Rectal smooth muscle tissue (tissue), 1 donor: ENCODE results near the gene SCYL2.
"Not testable (repeated sequence)": the region's sequence is repeated elsewhere in the genome, so short reads cannot be mapped to it uniquely, and the experiment has no call there.

Experiments used
- H3K27ac ChIP-seq: one replicate; pipeline ENCODE4 v1.7.0; 2013; ENCODE audit warnings: low read depth, low read length, inconsistent platforms
- H3K27me3 ChIP-seq: one replicate; pipeline ENCODE4 v1.7.0; 2013; ENCODE audit warnings: low read length; ENCODE audit not compliant: control insufficient read depth, insufficient read depth
- H3K36me3 ChIP-seq: one replicate; pipeline ENCODE4 v1.7.0; 2013; ENCODE audit warnings: low read length; ENCODE audit not compliant: control insufficient read depth, insufficient read depth
- H3K4me1 ChIP-seq: one replicate; pipeline ENCODE4 v1.7.0; 2013; ENCODE audit warnings: low read length; ENCODE audit not compliant: control insufficient read depth, insufficient read depth
- H3K4me3 ChIP-seq: one replicate; pipeline ENCODE4 v1.7.0; 2013; ENCODE audit warnings: low read length
- H3K9ac ChIP-seq: one replicate; pipeline ENCODE4 v1.7.0; 2013; ENCODE audit warnings: low read length

The SCYL2 gene

DNA sequence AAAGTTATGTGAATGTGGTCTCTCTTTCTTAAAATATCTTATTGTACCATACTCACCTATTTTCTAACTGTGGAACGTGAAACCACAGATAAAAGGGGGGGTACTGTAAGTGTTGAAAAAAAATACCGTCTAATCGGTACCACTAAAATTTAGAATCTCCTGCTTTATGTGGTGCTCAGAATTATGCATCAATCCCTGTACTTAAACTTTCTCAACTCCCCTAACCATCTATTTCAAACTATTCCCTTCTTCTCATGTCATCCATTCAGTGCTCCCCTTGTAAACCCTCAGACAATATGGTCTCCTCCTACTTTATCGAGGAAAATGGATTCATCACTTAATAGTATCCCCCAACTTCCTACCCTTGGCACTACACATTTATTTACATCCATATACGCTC lies 23.8 kb upstream of the SCYL2 start:
- Histone ChIP-seq H3K4me1 (no peaks in the 10 kb centered on the region), H3K36me3 (no peaks in the 10 kb centered on the region), H3K27ac (no peak overlapping the region), H3K9ac (no peak overlapping the region), H3K27me3 (no peaks in the 10 kb centered on the region), H3K4me3 (no peak overlapping the region)

- H3K36me3 ChIP-seq, result no peaks in the 10 kb centered on the region
- no peak overlapping the region for H3K9ac ChIP-seq
- no peaks in the 10 kb centered on the region for H3K27me3 ChIP-seq
Measured at GRCh38 chr12:100247765-100248164, 19.2 kb upstream of the SCYL2 start.

GRCh38 chr12:100248886-100249285 lies 18.1 kb upstream of the SCYL2 start:
- Histone ChIP-seq H3K9ac (no peak overlapping the region), H3K4me1 (no peaks in the 10 kb centered on the region), H3K4me3 (no peak overlapping the region), H3K27me3 (no peaks in the 10 kb centered on the region), H3K36me3 (no peaks in the 10 kb centered on the region), H3K27ac (no peak overlapping the region)

More at GRCh38 chr12:100247765-100248164, 19.2 kb upstream of the SCYL2 start:
- Histone ChIP-seq H3K4me1 (no peaks in the 10 kb centered on the region), H3K4me3 (no peak overlapping the region), H3K27ac (no peak overlapping the region)

DNA sequence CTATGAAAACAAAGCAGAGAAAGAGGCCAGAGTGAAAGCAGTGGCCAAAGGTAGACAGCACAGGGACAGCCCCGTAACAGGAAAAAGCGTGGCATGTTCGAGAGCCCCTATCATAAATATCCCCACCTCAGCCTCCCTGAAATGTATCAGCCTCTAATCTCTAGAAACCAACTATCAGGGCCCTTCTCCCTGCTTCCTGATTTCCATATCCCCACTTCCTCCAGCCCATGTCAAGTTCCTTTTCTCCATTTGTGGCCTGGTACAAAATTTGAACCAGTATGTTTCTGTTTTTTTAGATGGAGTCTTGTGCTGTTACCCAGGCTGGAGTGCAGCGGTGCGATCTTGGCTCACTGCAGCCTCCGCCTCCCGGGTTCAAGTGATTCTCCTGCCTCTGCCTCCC lies 17.0 kb upstream of the SCYL2 start:
- no peaks in the 10 kb centered on the region for H3K4me1 ChIP-seq
- H3K4me3 ChIP-seq, result no peak overlapping the region
- H3K36me3 ChIP-seq, result no peaks in the 10 kb centered on the region
- no peaks in the 10 kb centered on the region for H3K27me3 ChIP-seq
- H3K9ac ChIP-seq, result no peak overlapping the region
- no peak overlapping the region for H3K27ac ChIP-seq

DNA sequence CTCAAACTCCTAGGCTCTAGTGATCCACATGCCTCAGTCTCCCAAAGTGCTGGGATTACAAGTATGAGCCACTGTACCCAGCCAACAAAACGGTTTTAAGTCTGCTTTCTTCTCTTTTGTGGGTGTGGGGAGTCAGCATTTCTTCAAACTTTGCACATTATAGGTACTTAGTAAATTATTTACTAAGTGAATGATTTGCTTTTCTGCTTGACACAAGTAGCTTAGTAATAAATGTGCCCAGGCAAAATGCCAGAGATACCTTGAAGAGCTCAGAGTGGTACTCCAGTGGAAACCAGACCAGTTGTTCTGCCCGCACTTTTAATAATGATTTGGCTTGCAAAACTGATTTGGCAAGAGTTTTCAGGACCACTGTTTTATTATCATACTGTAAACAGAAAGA lies 15.1 kb upstream of the SCYL2 start:
- Histone ChIP-seq H3K27ac (no peak overlapping the region), H3K9ac (no peak overlapping the region), H3K4me3 (no peak overlapping the region), H3K36me3 (no peaks in the 10 kb centered on the region), H3K27me3 (no peaks in the 10 kb centered on the region), H3K4me1 (no peaks in the 10 kb centered on the region)

DNA sequence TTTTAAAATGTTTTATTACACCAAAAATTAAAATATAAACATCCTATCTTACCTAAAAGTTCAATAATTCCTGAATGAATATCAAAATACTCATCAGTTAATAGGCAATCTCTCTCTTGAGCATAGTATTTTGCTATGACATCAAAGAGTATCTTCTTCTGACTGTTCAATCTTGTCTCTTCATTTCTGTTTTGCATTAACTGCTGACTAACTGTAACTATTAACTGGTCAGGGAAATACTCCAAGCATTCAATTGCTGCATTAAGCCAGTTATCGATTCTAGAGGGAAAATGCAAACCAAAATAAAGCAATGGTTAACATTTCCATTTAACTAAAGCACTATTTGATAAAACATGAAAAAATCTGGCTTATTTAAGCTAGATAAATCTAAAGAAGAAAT lies 13.5 kb upstream of the SCYL2 start:
- H3K4me3 ChIP-seq, result no peak overlapping the region
- H3K36me3 ChIP-seq, result no peaks in the 10 kb centered on the region
- no peaks in the 10 kb centered on the region for H3K4me1 ChIP-seq
- H3K27ac ChIP-seq, result no peak overlapping the region
- H3K27me3 ChIP-seq, result no peaks in the 10 kb centered on the region
- no peak overlapping the region for H3K9ac ChIP-seq

DNA sequence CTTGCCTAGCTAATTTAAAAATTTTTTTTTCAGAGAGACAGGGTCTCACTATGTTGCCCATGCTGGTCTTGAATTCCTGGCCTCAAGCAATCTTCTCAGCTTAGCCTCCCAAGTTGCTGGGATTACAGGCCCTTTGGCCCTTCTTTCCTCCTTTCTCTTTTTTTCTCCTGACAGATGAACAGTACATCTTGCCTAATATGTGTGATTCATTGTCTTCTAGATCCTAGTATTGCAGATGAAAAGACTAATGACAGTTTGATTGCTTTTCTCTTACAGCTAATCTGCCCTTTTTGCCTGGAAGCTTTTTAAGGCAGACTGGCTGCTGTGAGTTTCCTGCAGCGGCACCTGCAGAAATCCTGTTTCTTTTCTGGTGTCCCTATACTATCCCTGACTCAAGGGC lies 12.1 kb upstream of the SCYL2 start:
- H3K4me1 ChIP-seq, result no peaks in the 10 kb centered on the region
- no peak overlapping the region for H3K9ac ChIP-seq
- H3K4me3 ChIP-seq, result no peak overlapping the region
- no peak overlapping the region for H3K27ac ChIP-seq
- H3K27me3 ChIP-seq, result no peaks in the 10 kb centered on the region
- no peaks in the 10 kb centered on the region for H3K36me3 ChIP-seq

- Histone ChIP-seq H3K4me1 (no peaks in the 10 kb centered on the region), H3K27me3 (no peaks in the 10 kb centered on the region), H3K4me3 (no peak overlapping the region), H3K36me3 (no peaks in the 10 kb centered on the region), H3K9ac (no peak overlapping the region), H3K27ac (no peak overlapping the region)
Measured at GRCh38 chr12:100258127-100258526, 8.8 kb upstream of the SCYL2 start.

GRCh38 chr12:100263131-100263530 lies 3.8 kb upstream of the SCYL2 start:
- H3K27ac ChIP-seq, result no peak overlapping the region
- H3K4me1 ChIP-seq, result peaks cover 3% of the 10 kb centered on the region
- H3K4me3 ChIP-seq, result no peak overlapping the region
- H3K27me3 ChIP-seq, result no peaks in the 10 kb centered on the region
- H3K9ac ChIP-seq, result no peak overlapping the region
- no peaks in the 10 kb centered on the region for H3K36me3 ChIP-seq

- H3K27ac ChIP-seq, H3K4me3 ChIP-seq, H3K36me3 ChIP-seq, H3K27me3 ChIP-seq, H3K9ac ChIP-seq: not testable (repeated sequence)
- peaks cover 14% of the 10 kb centered on the region for H3K4me1 ChIP-seq
Measured at GRCh38 chr12:100265107-100265506, 1.9 kb upstream of the SCYL2 start.

GRCh38 chr12:100265732-100266584 lies 1.0 kb upstream of the SCYL2 start:
- Histone ChIP-seq H3K9ac (no peak overlapping the region), H3K27ac (peak overlapping the region; percentile 93), H3K36me3 (no peaks in the 10 kb centered on the region), H3K4me3 (peak overlapping the region; percentile 81), H3K4me1 (peaks cover 14% of the 10 kb centered on the region), H3K27me3 (no peaks in the 10 kb centered on the region)

- no peaks in the 10 kb centered on the region for H3K27me3 ChIP-seq
- no peaks in the 10 kb centered on the region for H3K36me3 ChIP-seq
- H3K27ac ChIP-seq, result peak overlapping the region; percentile 93
- peaks cover 14% of the 10 kb centered on the region for H3K4me1 ChIP-seq
- H3K4me3 ChIP-seq, result peak overlapping the region; percentile 81
- H3K9ac ChIP-seq, result peak overlapping the region; percentile 22
Measured at GRCh38 chr12:100266585-100266834, 467 bp upstream of the SCYL2 start.

GRCh38 chr12:100267603-100268281 lies 765 bp downstream of the SCYL2 start:
- no peaks in the 10 kb centered on the region for H3K27me3 ChIP-seq
- H3K36me3 ChIP-seq, result no peaks in the 10 kb centered on the region
- H3K4me3 ChIP-seq, result peak overlapping the region; percentile 75
- H3K27ac ChIP-seq, result peak overlapping the region; percentile 93
- H3K9ac ChIP-seq, result peak overlapping the region; percentile 96
- peaks cover 14% of the 10 kb centered on the region for H3K4me1 ChIP-seq
